GM03348 (cell line): ENCODE results near the gene ANKS1A.
"Not testable (repeated sequence)": the region's sequence is repeated elsewhere in the genome, so short reads cannot be mapped to it uniquely, and the experiment has no call there.

Source experiments
- DNase-seq: peaks from one replicate; pipeline ENCODE4 v3.0.0; 2012; ENCODE audit warnings: low spot score

Gene ANKS1A

GRCh38 chr6:34999153-34999552 lies 110.1 kb downstream of the ANKS1A start:
- not testable (repeated sequence) for DNase-seq

GRCh38 chr6:34999962-35000361 lies 110.9 kb downstream of the ANKS1A start:
- DNase-seq, result not testable (repeated sequence)

- not testable (repeated sequence) for DNase-seq
These were observed 112.3 kb downstream of the ANKS1A start for GRCh38 chr6:35001349-35001748.

GRCh38 chr6:35003886-35004530 lies 115.0 kb downstream of the ANKS1A start:
- not testable (repeated sequence) for DNase-seq

- DNase-seq, result no peak
These were observed 118.0 kb downstream of the ANKS1A start for GRCh38 chr6:35007016-35007415.

GRCh38 chr6:35008858-35009257 lies 119.8 kb downstream of the ANKS1A start:
- no peak for DNase-seq

GRCh38 chr6:35011096-35012041 lies 122.3 kb downstream of the ANKS1A start:
- DNase-seq, result no peak

- no peak for DNase-seq
These were observed 124.6 kb downstream of the ANKS1A start for GRCh38 chr6:35013701-35014100.

- DNase-seq, result no peak
These were observed 125.3 kb downstream of the ANKS1A start for GRCh38 chr6:35014341-35014740.

GRCh38 chr6:35014786-35015185 lies 125.7 kb downstream of the ANKS1A start:
- peak; percentile 37 for DNase-seq

- DNase-seq, result no peak
These were observed 126.4 kb downstream of the ANKS1A start for GRCh38 chr6:35015476-35015875.

GRCh38 chr6:35015996-35016395 lies 126.9 kb downstream of the ANKS1A start:
- no peak for DNase-seq

- DNase-seq, result peak; percentile 38
These were observed 127.7 kb downstream of the ANKS1A start for GRCh38 chr6:35016502-35017321.

GRCh38 chr6:35017411-35018181 lies 128.5 kb downstream of the ANKS1A start:
- DNase-seq, result peak; percentile 45

GRCh38 chr6:35018182-35018519 lies 129.1 kb downstream of the ANKS1A start:
- no peak for DNase-seq

GRCh38 chr6:35018746-35019145 lies 129.7 kb downstream of the ANKS1A start:
- DNase-seq, result no peak

- no peak for DNase-seq
These were observed 130.1 kb downstream of the ANKS1A start for GRCh38 chr6:35019171-35019570.

GRCh38 chr6:35019831-35020230 lies 130.8 kb downstream of the ANKS1A start:
- no peak for DNase-seq

GRCh38 chr6:35021004-35021403 lies 131.9 kb downstream of the ANKS1A start:
- DNase-seq, result no peak

GRCh38 chr6:35023091-35024000 lies 134.3 kb downstream of the ANKS1A start:
- DNase-seq, result no peak
